Stimulated activated CD4-positive, alpha-beta T cell treated with anti-CD3 and anti-CD28 coated beads, Interleukin-15, amount 100 ng/mL, for 1 hour (primary cell): ENCODE data around the gene ZXDC.

Experiments
- DNase-seq, 2 donors: peaks; one replicate each; pipeline ENCODE4 v3.0.0-alpha.2; 2020; ENCODE audit warnings: low read depth in 1 of 2, low spot score in 1 of 2

Gene ZXDC

DNA sequence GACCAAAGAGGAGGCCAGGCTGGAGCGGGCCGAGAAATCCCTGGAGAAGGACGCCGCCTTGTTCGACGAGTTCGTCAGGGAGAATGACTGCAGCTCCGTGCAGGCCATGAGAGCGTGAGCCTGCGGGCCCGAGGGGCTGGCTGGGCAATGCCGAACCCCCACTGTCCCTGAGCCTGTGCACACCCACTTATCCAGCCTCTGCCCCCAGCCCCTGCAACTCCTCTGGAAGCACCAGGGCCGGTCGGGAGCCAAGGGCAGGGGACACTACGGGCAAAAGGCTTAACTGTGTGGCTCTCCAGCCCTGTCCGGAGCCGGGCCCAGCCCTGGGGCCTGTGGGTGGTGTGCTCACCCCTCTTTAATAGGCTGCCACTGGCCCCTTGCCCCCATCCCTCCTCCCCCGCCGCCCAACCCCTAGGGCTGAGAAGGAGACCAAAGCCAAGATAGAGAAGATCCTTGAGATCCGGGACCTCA lies 57.0 kb downstream of the ZXDC start:
- DNase-seq: no peak

DNA sequence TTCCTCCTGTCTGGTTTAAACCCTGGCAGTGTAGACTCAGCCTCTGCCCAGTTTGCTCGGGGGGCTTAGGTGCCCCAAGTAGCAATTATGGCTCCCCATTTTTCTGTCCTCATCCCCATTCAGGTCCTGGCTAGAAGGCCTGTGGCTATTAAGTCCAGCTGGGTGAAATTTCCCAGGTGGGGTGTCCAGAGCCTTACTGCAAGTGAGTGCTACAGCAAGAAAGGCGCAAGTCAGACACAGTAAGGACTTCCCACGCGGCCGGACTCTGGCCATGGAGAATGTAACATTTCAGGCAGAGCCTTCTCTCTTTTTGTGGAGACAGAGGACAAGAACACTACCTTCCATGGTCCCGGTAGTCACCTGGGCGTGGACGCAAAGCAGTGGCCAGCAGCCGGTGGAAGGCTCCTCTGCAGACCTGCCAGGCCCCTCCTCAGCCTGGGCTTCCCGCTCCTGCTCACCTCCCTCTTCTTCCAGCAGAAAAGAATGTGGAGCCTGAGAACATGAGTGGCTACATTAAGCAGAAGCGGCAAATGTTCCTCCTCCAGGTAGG lies 57.6 kb downstream of the ZXDC start:
- DNase-seq: no peak

DNA sequence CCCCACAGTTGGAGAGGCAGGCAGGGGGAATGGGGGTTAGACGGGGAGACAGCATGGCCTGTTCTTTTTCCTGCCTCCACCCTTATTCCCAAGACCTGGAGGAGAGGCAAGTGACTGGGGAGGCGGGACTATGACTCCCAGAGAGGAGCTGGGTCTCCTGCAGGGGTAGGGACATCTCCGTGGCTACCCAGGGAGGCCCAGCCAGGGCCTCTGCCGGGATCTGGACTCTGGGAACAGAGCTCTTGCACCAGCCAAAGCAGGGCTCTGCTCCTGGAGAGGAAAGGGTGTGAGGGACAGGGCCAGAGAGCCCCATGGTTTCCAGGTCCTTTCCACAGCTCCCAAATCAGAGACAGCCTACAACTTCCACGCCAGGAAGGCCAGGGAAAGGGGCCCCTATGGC lies 58.2 kb downstream of the ZXDC start:
- DNase-seq: no peak

DNA sequence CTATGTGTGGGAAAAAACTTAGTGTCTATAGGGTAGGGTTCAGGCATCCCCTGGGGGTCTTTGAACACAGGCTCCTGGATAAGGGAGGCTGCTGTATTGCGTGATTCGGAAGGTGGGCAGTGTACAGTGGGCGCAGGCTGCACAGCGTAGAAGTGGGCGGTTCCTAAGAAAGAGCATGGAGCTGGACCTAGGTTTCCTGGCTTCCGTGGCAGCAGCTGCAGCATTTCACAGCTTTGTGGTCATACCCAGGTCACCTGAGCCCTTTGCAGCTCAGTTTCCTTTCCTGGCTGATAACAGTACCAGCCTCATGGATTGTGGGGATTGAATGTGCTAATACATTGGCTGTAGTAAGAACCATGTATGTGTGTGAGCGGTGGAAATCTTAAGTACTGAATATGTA lies 58.7 kb downstream of the ZXDC start:
- no peak for DNase-seq

DNA sequence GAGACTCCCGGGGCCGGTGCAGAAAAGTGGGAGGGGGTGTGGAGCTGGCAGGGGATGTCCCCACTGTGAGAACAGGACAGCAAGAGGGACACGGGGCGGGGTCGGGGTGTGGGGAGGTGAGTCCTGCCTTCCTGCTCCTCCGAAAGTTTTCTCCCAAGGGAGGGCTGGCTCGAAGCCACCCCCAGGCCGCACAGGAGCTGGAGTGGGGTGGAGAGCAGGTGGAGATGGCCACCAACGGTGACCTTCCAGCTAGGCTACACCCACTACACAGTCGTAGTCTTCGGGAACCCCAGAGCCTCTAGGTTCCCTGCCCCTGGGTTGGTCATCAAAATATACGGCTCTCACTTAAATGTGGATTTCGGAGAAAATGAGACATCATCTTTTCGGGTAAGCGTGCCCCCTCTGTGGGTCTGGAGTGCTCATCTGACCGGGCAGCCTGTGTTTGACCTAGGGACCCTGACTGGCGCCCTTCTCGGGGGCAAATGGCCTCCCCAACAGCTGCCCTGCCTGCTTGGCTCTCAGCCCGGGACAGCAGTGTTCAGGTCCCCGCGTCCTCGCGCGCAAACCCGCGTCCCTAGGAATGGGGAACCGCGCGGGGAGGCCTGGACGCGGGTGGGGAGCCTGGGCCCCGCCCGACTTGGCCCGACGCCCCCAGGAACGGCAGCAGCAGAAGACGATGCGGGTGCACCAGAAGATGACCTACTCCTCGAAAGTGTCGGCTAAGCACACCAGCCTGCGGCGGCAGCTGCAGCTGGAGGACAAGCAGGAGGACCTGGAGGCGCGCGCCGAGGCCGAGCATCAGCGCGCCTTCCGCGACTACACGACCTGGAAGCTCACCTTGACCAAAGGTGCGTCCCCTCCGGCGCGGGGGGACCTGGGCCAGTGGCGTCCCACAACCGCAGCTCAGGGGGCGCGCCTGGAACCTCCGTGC lies 59.8 kb downstream of the ZXDC start:
- no peak for DNase-seq

DNA sequence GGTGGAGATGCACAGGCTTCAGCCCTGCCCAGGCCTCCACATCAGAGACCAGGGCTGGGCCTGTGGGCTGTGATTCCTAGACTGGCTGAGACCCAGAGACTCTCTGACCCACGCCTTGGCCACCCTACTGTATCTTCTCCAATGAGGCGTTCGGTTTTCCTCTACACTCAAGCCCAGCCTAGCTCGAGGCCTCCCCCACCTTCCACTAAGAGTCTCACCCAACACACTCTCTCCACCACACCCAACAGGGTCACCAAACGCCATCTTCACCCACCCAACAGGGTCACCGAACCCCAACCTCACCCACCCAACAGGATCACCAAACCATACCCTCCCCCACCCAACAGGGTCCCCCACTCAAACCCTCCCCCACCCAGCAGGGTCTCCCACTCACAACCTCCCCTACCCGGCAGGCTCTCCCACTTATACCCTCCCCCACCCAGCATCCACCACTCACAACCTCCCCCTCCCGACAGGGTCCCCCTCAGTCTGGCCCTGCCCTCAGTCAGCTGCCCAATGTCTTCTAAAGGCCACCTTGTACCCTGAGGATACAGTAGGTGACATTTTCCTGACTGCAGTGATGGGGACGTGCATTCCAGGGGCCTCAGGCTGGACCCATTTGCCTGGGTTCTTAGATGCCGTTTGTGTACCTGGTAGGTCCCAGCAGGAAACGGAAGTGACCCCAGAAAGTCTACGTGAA lies 60.6 kb downstream of the ZXDC start:
- DNase-seq: no peak

DNA sequence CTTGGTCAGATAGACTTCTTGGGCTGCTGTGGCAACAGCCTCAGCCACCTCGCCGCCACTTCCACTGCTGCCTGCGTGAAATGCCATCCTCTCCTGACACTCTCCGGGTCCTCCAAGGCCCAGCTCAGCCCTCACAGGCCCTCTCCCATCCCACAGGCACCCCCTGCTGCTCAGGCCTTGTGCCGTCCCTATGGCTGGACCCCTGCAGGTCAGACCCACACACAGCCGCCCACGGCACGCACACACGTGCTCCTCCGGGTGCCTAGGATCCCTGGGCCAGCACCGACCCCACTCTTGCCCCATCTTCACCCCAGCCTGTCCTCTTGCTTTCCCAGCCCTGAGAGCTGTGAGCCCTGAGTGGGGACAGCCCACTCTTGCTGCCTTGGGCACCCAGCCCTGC lies 61.3 kb downstream of the ZXDC start:
- no peak for DNase-seq

DNA sequence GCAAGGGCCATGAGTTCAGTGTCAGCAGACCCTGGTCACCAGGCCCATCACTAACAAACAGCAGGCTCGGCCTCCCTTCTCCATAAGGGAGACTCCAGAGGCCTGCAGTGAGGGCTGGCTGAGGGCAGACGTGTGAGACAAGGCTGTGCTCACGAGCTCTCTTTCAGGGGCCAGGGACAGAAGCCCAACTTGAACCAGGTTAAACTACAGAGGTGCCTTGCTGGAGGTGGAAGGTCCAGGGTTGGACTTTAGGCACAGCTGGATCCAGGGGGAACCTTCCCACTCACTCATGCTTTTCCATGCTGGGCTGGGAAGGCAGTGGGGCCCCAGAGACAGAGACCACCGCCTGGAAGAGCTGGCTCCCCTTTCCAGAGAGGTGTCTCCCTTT lies 62.0 kb downstream of the ZXDC start:
- DNase-seq: no peak

DNA sequence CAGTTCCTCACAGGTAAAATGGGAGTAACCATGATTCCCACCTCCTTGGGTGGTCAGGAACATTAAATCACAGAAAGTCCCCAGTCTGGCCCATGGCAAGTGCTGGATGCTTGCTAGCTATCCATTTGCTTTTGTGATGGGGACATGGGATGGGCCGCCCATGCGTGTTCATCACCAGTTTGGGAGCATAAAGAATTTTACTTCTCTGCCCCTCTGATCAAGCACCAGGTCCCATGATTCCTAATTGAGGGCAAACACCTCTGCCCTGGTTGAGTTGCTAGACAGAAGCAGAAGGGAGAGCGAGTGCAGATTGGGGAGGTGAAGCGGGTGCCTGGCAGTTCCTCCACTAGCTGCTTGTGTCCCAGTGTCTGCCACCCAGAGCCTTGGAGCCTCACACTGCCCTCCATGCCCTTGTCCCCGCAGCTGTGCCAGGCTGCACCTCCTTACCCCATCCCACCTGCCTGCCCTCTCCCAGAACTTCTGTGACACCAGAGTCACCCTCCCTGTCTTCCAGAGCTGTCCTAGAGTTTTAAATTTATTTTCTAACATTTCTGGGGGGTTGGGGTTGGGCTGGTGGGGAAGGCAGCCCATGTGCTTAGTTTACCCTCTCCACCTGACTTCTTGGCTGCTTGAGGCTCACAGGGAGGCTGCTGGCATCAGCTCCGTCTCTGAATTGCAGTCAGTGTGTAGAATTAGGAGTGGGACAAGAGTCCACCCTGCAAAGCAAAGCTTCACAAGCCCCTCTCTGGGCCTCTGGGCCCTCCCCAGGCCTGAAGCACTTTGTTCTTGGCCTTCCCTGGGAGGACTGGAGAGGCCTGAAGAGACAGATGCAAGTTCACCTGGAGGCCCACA lies 62.6 kb downstream of the ZXDC start:
- DNase-seq: no peak

DNA sequence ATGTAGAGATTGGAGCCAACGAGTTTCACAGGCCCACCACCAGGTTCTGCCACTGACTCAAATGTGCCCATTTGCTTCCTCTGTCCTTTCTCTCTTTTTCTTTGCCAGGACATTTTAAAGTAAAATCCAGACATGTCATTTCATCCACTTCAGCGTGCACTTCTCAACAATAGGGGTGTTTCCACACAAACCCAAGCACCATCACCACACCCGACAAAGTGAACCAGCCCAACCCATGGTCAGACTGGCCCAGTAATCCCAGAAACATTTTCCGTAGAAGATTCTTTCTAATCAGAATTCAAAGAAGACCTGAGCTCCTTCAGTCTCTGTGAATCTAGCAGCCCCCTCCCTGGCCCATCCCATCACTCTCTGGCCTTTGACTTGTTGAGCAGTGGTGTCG lies 67.6 kb downstream of the ZXDC start:
- no peak for DNase-seq

DNA sequence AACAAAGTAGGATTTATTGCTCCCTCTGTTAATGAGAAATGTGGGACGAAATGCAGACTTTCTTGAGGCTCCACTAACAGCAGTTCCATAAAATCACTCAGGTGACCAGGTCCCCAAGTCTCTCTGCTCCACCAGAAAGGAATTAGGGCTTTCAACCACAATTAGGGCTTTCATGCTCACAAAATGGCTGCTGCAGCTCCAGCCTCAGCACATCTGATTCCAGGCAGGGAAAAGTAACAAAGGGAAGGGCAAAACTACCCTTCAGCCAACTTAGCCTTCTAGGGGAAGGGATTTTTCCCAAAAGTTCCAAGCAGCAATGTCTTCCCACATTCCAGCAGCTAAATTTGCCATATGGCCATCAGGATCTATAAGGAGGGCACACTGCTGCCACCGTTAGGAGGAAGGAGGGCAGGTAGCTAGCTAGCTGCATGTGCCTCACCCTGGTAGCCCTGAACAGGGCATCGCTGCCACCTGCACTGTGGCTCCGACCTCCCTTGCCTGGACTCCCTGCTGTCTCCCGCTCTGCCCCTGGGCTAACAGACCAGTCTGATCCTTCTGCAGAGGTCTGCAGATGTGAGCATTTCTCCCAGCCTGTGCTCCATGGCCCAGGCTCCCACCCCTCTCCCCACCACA lies 68.2 kb downstream of the ZXDC start:
- DNase-seq: no peak

DNA sequence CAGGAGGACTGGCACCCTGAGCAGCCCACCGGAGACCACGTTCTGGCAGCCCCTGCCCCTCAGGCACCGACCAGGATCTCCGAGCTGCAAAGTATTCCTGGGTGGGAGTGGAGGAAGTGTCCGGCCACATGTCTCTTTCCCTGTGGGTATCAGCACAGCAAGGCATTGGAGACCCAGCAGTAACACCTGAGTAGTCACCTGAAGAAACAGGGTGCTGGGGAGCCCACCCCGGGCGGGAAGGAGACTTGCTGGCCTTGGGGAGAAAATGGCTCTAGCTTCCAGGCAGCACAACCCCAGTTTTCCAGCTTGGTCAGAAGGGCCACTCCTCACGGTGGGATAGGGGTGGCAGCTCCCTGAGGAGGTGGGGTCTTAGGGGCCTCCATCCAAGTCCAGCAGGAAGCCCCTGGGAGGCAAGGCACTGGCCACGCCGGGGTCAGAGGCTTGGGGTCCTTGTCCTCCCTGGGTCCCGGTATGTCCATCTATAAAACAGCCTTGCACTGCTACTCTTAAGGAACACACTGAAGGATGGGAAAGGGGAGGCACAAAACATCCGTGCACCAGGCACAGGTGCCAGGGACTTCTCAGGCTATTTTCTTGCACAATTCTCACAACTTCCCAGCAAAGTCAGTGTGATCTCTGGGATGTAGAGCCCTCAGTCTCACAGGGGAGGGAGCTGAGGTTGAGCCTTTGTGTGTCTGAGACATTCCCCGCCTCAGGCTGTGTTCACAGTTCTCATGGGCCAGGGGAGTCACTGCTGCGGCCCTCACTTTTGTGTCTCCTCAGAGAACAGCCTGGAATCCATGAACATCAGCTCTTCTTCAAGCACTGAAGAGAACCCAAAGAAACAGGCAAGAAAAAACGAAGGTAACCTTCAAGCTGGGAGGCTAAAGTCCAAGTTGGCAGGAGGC lies 69.0 kb downstream of the ZXDC start:
- no peak for DNase-seq

DNA sequence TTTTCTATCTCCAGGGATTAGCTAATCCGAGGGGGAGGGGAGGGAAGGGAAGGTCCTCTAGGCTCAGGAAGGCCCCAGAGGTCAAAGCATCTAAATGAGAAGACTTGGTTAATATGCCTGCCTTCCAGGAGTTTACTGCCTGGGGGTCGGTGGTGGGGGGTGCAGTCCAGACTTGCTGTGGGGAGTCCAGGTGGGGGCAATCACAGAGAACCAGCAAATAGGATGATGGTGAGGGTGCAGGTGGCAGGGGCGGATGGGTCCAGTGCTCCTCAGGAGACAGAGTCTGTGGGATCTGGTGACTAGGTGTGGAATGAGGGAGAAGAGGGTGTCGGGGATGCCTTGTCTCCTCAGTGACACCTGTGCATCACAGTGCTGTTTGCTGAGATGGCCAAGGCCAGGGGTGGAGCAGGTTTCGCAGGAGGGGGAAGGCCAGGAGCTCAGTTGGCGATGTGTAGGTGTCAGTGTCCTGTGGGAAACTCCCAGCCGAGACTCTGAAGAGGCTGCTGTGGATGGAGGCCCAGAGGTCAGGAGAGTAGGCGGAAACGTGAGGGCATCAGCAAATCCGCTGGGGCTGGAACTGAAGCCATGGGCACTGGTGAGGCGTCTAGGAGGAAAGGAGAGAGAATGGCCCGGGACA lies 72.9 kb downstream of the ZXDC start:
- DNase-seq: no peak

DNA sequence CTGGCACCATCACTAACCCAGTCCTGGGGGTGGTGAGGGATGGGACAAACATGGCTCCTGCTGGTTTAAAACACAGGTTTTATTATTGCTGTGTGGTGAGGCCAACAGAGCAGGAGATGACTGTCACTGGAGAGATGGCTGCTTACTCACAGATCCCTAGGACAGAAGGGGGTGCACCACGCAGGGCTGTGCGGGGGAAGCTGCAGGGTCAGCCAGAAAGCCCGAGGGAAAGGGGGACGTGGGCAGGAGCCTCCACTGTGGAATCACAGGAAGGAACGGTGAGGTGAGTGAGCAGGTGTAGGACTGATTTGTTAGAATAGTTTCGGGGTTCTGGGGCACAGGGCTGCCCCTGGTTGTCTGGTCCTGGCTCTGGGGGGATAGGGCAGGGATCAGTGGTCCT lies 73.5 kb downstream of the ZXDC start:
- DNase-seq: no peak

DNA sequence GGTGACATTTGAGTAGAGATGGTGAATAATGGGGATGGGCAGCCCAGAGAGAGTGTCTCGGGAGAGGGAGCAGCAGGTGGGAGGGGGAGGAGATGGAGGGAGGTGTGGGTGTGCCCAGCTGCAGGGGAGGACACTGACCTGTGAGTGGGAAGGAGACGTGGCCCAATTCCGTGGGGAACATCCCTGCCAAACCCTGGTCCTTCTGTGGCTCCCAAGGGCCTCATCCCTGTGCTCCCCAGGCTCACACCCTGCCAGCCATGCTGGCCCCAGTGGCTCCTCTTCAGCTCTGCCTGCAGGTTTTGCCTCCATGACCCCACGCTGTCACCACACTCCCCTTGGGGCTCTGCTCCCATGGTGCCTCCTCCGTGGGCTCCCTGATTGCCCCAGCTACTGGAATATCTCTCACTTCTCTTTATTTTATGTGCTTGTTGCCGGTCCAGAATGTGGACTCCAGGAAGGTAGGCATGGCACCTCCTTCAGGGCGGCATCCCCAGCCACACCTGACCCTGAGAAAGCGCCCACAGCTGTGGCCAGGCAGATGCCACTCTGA lies 74.0 kb downstream of the ZXDC start:
- no peak for DNase-seq

DNA sequence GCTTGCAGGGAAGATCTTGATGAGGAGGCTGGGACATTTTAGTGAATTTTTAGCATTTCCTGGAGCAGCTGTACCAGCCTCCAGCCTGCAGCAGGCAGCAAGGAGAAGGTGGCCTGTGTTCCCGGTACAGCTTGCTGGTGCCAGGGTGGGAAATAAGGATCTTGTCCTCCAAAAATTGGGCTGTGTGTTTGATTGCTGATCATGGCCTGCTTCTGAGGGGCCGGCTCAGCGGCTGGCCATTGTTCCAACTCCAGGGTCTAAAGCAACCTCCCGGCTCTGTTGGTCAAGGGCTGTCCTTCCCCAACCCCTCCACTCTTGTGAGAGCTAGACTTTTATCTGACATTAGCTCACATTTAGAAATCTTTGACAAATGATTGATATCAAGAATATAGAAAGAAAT lies 75.9 kb downstream of the ZXDC start:
- no peak for DNase-seq

DNA sequence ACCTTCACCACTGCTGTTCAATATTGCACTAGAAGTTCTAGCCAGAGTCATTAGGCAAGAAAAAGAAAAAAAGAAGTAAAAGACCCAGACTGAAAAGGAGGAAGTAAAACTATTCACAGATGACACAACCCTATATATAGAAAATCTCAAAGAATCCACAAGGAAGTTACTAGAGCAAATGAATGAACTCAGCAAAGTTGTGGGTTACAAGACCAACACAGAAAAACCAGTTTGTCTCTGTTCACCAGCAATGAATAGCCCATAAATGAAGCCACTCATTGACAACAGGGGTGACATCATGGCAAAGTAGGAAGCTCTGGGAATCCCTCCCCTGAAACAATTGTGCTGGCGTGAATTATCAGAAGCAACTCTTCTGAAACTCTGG lies 76.3 kb downstream of the ZXDC start:
- no peak for DNase-seq

DNA sequence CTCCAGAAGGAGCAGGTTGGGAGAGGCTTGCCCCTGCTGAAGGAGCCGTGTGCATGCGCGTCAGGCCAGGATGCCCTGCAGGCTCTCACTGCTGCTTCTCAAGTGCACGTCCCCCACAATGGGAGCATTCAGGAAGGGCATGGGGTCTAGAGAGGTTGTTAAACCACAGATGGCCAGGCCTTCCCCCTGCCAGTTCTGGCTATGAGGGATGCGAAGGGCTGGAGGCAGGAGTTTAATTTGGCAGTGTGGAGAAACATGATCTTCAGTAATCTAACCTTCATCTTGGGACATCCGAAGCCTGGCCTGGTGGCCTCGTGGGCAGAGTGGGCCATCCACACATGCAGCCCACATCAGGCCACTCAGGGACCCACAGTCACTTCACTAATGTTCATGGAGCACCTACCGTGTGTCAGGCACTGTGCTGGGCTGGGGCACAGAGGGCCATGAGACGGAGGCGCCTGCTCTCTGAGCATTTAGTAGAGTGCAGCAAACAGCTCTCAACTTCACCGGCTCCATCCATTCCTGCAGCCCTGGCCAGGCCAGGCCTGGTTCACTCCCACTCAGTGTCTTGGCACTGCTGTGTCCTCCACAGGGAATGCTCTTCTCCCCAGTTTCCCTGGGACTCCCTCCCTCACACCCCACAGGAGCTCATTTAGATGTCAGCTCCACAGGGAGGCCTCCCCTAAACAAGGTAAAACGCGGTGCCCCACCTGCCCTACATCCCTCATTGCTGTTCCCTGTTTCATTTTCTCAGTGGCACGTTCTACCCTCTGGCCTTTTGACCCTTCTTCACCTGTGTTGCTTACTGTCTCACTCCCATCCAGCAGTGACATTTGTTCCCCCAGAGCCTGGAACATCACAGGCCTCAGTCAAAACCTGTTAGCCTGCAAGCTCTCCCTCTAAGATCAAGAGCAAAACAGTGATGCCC lies 77.0 kb downstream of the ZXDC start:
- DNase-seq: no peak
